ENCODE measurements around the gene KRT40. TPM values are rescaled to one million over a fixed set of nuclear protein-coding genes. Genes with fewer than 3 reads are reported as not detected.
A peak's percentile ranks its signal among the peaks of the same experiment; 100 is the strongest.

The KRT40 gene
- total and polyA plus RNA-seq, 2 of the 4 experiments (the other 2 are of a cell fraction) = not detected

DNA sequence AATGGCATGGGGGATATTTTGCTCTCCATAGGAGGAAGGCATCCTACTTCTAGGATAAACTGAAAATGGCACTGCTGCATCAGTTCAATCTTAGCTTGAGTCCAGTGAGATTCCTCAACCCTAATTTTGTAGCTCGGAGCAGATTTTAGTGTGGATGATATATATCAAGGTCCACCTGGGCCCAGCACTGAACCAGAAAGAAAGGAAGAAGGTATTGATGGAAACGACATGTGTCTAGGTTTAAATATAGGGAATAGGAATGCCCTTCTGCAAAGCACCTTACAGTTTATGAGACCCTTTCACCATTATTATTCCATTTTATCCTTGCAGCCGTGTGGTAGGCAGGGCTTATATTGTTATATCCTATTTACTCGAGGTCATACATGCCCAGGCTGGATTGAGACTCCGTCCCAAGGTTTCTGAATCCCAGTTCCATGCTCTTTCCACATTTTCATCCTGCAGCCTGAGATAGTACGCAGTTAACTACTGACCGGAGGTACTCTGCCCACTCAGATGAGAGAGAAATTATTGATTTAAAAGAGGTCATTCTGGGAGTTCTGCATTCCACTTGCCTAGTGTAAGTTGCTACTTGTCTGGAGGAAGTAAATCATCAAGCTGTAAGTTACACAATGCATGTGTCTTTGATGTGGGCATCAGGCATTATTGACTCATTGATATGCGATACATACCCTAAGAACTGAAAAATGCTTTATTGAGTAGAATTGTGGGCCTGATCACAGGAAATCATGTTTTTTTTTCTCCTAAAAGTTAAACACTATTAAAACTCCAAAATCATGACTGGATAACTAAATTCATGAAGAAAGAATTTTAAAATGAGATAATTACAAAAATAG is 27.5 kb downstream of the KRT40 start (continued):
- TF ChIP-seq, protein P1, sequence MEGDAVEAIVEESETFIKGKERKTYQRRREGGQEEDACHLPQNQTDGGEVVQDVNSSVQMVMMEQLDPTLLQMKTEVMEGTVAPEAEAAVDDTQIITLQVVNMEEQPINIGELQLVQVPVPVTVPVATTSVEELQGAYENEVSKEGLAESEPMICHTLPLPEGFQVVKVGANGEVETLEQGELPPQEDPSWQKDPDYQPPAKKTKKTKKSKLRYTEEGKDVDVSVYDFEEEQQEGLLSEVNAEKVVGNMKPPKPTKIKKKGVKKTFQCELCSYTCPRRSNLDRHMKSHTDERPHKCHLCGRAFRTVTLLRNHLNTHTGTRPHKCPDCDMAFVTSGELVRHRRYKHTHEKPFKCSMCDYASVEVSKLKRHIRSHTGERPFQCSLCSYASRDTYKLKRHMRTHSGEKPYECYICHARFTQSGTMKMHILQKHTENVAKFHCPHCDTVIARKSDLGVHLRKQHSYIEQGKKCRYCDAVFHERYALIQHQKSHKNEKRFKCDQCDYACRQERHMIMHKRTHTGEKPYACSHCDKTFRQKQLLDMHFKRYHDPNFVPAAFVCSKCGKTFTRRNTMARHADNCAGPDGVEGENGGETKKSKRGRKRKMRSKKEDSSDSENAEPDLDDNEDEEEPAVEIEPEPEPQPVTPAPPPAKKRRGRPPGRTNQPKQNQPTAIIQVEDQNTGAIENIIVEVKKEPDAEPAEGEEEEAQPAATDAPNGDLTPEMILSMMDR (conservative IDR thresholded peaks at IDR 0.05; ENCODE audit: low read depth, low read length) = no peak
- peak; percentile 78 for TF ChIP-seq FOS (IDR thresholded peaks at IDR 0.05; ENCODE audit: low read depth, low read length)

GRCh38 chr17:40953881-40954280 is 30.2 kb downstream of the KRT40 start:
- Histone ChIP-seq H3K23ac (ENCODE audit: low read depth, low read length) (peak overlapping the region; percentile 41; the same call in 1 of the 2 replicates), H4K8ac (ENCODE audit: low read depth in 2 of 2, low read length in 2 of 2) (peak overlapping the region in 1 of 2 experiments; percentile 64; a peak in 3 of 4 replicates), H3K4me1 (ENCODE audit: control insufficient read depth, insufficient read depth, low read length) (peaks cover 16% of the 10 kb centered on the region), H4K5ac (ENCODE audit: low read depth, low read length) (peak overlapping the region; percentile 39; the same call in 1 of the 2 replicates), H3K9ac (ENCODE audit: low read depth, low read length) (no peak overlapping the region), H2AK9ac (replicated peaks; ENCODE audit: low read depth, low read length, poor library complexity) (no peak overlapping the region), H4K20me1 (ENCODE audit: insufficient read depth, low read length) (no peaks in the 10 kb centered on the region), H2BK120ac (ENCODE audit: low read depth, low read length) (peak overlapping the region; percentile 92), H3K14ac (replicated peaks; ENCODE audit: low read depth, low read length) (no peak overlapping the region), H3K27ac (ENCODE audit: insufficient read depth, low read length) (no peak overlapping the region), H2BK5ac (ENCODE audit: low read depth, low read length, poor library complexity, severe bottlenecking) (peak overlapping the region; percentile 94), H2AFZ (replicated peaks; ENCODE audit: low read length, poor library complexity) (no peak overlapping the region), H3K4me2 (ENCODE audit: low read depth, low read length) (no peak overlapping the region), H3K4me3 (ENCODE audit: insufficient read depth, low read depth, low read length) (no peak overlapping the region), H3K4ac (ENCODE audit: low read depth, low read length) (peak overlapping the region; percentile 41; the same call in 1 of the 2 replicates), H2AK5ac (ENCODE audit: low read depth, low read length) (peak overlapping the region; percentile 47; the same call in 1 of the 2 replicates), H4K91ac (ENCODE audit: insufficient read depth, low read depth, low read length) (no peak overlapping the region), H3K56ac (ENCODE audit: extremely low read depth, insufficient read depth, low read length) (no peak overlapping the region), H3K36me3 (ENCODE audit: control insufficient read depth, insufficient read depth, low read length) (no peaks in the 10 kb centered on the region), H3K18ac (ENCODE audit: low read depth, low read length) (peak overlapping the region; percentile 74; the same call in 1 of the 2 replicates), H3K79me1 (ENCODE audit: low read depth in 1 of 2, low read length in 2 of 2) (no peaks in the 10 kb centered on the region), H3K27me3 (ENCODE audit: control insufficient read depth, insufficient read depth, low read length) (no peaks in the 10 kb centered on the region), H2BK15ac (ENCODE audit: low read depth, low read length) (peak overlapping the region; percentile 10; the same call in 2 of the 3 replicates), H3K9me3 (ENCODE audit: control insufficient read depth, insufficient read depth, low read length) (no peaks in the 10 kb centered on the region), H3K9me1 (ENCODE audit: insufficient read depth, low read length) (peaks cover 11% of the 10 kb centered on the region), H2BK20ac (ENCODE audit: low read depth, low read length) (peak overlapping the region; percentile 78)
- in situ Hi-C loops (cut with MboI; ENCODE audit: low sequenced_read_pairs) = no loop called here
- ChIA-PET CTCF (no interaction called here), POLR2A (ENCODE audit: unreplicated experiment) (no interaction called here)
- ATAC-seq (ENCODE audit: low read depth) (no peak), DNase-seq (peak; percentile 94)
- WGBS, 2 experiments (ENCODE audit: extremely low coverage in 2 of 2, insufficient read length in 1 of 2) = no CpG with 5 or more reads among the region's 2 CpGs
- no TSS peak for BruUV-seq (replicated peaks)
- dilution Hi-C loops (cut with HindIII; ENCODE audit: low sequenced_read_pairs, unreplicated experiment) = no loop called here
- TF ChIP-seq, protein P2, sequence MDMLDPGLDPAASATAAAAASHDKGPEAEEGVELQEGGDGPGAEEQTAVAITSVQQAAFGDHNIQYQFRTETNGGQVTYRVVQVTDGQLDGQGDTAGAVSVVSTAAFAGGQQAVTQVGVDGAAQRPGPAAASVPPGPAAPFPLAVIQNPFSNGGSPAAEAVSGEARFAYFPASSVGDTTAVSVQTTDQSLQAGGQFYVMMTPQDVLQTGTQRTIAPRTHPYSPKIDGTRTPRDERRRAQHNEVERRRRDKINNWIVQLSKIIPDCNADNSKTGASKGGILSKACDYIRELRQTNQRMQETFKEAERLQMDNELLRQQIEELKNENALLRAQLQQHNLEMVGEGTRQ (IDR thresholded peaks at IDR 0.05; ENCODE audit: low read depth, low read length) = no peak
- TF ChIP-seq MXI1 (IDR thresholded peaks at IDR 0.05; ENCODE audit: borderline replicate concordance, low read depth, low read length) (no peak), NFE2L2 (IDR thresholded peaks at IDR 0.05; ENCODE audit: low read depth, low read length) (no peak), FOS (IDR thresholded peaks at IDR 0.05; ENCODE audit: low read depth, low read length) (peak; percentile 51; the same call in 1 of the 2 replicates), ELK1 (IDR thresholded peaks at IDR 0.05; ENCODE audit: borderline replicate concordance, low read depth, low read length) (no peak), POLR2A (IDR thresholded peaks at IDR 0.05; ENCODE audit: low read depth, low read length) (no peak)
- intact Hi-C loops (cut with micrococcal nuclease) = no loop called here

All from IMR-90 (cell line).